H7 (cell line): Measurements from ENCODE around the gene FAM180B. TPM values are rescaled to one million over a fixed set of nuclear protein-coding genes. Genes with fewer than 3 reads are reported as not detected.
"Not testable (repeated sequence)": the region's sequence is repeated elsewhere in the genome, so short reads cannot be mapped to it uniquely, and the experiment has no call there.

Source experiments
- DNase-seq: peaks from one replicate; pipeline ENCODE4 v3.0.0; 2012
- H3K27me3 ChIP-seq: 2 replicates; pipeline ENCODE4 v1.6.0; 2011; ENCODE audit warnings: mild to moderate bottlenecking, low read length; ENCODE audit not compliant: control insufficient read depth, insufficient read depth
- H3K36me3 ChIP-seq: replicated peaks from 2 replicates; pipeline ENCODE4 v1.5.1; 2011; ENCODE audit warnings: low read length; ENCODE audit not compliant: control insufficient read depth, insufficient read depth
- H3K4me3 ChIP-seq: 2 replicates; pipeline ENCODE4 v1.5.1; 2011; ENCODE audit warnings: low read depth, mild to moderate bottlenecking, control low read depth, low read length, moderate library complexity; ENCODE audit not compliant: insufficient read depth
- total RNA-seq: library from RNA; depleted of rRNA; stranded (reverse); fragments of >200 nt; shearing (Covaris generic); gene quantifications from 2 replicates; pipeline ENCODE4 v1.2.3, GENCODE V29; 2014; rRNA removed

FAM180B gene
- total RNA-seq, 1 experiment from 2014 or later: not detected

DNA sequence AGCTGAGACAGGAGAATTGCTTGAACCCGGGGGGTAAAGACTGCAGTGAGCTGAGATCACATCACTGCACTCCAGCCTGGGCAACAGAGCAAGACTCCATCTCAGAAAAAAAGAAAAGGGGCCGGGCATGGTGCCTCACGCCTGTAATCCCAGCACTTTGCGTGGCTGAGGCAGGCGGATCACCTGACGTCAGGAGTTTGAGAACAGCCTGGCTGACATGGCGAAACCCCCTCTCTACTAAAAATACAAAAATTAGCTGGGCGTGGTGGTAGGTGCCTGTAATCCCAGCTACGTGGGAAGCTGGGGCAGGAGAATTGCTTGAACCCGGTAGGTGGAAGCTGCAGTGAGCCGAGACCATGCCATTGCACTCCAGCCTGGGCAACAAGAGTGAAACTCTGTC, 49.9 kb downstream of the FAM180B start:
- not testable (repeated sequence) for H3K4me3 ChIP-seq, H3K27me3 ChIP-seq, DNase-seq
- peaks cover 22% of the 10 kb centered on the region for H3K36me3 ChIP-seq

Other genes with a start within 250 kb of the FAM180B start
- gene MYBPC3, start 234.0 kb upstream of the FAM180B start, total RNA-seq: not detected in 2 replicates
- gene SPI1, start 208.1 kb upstream of the FAM180B start, total RNA-seq: 0.42 and 0.81 TPM in 2 replicates
- 26.7 and 29.0 TPM in 2 replicates for gene SLC39A13, start 178.1 kb upstream of the FAM180B start, total RNA-seq
- 132 and 162 TPM in 2 replicates for gene PSMC3, start 160.2 kb upstream of the FAM180B start, total RNA-seq
- 0.33 and 0.42 TPM in 2 replicates for gene RAPSN, start 137.5 kb upstream of the FAM180B start, total RNA-seq
- 119 and 155 TPM in 2 replicates for gene CELF1, start 33.5 kb upstream of the FAM180B start, total RNA-seq
- gene PTPMT1, start 21.1 kb upstream of the FAM180B start, total RNA-seq: 83.9 and 95.1 TPM in 2 replicates
- gene KBTBD4, start 7.7 kb upstream of the FAM180B start, total RNA-seq: 20.1 and 23.7 TPM in 2 replicates
- 82.1 and 101 TPM in 2 replicates for gene NDUFS3, start 7.6 kb upstream of the FAM180B start, total RNA-seq
- gene C1QTNF4, start 7.7 kb downstream of the FAM180B start, total RNA-seq: 5.0 and 5.2 TPM in 2 replicates
- gene MTCH2, start 55.9 kb downstream of the FAM180B start, total RNA-seq: 143 and 148 TPM in 2 replicates
- 1.0 and 5.2 TPM in 2 replicates for gene AGBL2, start 128.7 kb downstream of the FAM180B start, total RNA-seq
- gene FNBP4, start 180.7 kb downstream of the FAM180B start, total RNA-seq: 33.2 and 65.7 TPM in 2 replicates